HG02870 (cell line): ENCODE measurements around the gene SPRR2F.

ENCODE experiments used
- ATAC-seq: cut with Tn5 transposase; IDR thresholded peaks from one replicate; pipeline ENCODE4 v1.9.1; 2021; ENCODE audit warnings: mild to moderate bottlenecking, moderate library complexity; ENCODE audit not compliant: unreplicated experiment

The SPRR2F gene

DNA sequence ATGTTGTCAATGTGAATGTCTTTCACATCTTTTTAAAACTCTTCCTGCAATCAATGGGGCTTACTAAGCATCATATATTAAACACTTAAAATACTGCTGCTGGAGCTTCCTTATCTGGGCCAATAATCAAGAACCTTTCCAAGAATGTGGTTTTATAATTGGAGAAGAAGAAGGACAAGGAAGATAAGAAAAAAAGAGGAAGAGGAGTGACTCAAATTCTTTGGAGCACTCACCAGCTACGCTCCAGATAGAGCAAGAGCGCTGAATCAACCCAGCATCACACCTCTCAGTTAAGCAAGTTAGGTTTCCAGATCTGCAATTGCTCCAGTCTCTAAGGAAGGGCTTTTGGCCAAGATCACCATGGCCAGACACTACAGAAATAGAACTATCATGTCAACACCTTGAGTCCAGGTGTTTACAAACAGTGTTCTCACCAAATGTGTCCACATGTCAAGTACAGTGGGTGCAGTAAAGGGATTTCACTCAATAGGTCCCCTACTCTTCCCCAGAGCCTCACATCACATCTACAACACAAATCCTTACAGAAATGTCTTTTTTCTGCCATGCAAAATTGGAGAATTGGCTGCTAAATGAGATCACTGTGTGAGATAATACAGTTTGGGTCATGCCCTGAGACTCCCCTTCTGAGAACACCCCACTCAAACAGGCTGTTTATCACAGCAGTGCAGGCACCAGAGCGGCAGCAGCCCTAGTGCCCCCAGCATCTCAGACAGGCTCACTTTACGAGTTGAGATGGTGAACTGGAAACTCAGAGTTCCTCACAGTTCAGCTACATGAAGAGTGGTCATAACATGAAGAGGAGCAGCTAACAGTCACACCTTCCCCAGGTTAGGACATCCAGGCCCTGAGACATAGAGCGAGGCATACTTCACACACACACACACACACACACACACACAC is 40.2 kb downstream of the SPRR2F start:
- no peak for ATAC-seq

DNA sequence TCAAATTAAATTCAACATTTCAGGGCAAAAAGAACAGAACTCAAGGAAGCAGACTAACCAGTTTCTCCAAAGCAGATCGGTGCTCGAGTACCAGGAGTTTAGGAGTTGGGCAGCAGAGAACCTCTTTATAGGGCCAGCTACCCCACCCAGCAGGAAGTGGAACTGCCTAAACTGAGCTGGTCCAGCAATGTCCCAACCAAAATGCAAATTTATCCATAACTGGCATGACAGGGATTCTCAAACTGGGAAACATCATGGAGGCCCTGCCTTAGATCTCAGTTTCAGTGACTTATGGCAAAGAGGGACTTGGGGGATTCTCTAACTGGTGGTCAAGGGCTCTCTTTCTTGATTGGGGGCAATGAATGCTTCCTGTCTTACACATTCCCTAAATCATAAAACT is 41.8 kb downstream of the SPRR2F start, which contains the start of gene SPRR2B:
TSS of gene SPRR2B (minus strand) at position 101 of the 400 bp plus-strand sequence. CDS start 772 bp downstream, outside the sequence.
- ATAC-seq, result no peak

DNA sequence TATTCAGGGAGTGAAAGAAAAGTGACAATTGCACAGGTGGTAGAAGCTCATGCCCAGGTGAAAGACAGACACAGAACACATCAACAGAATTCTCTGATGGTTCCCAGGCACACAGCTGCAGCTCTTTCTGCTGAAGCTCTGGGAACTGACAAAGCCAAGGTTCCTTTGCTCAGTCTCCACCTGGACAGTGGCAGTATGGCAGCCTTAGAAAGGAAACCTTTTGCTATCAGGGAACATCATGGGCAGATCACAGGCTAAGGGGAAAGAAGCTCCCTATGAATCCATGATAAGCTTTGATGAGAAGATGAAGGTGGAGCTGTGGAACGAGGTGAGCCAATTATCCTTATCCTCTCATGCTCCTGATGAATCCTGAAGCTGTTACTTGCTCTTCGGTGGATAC is 43.1 kb downstream of the SPRR2F start:
- no peak for ATAC-seq
